Mesothelial cell of epicardium (in vitro differentiated cells): Measurements from ENCODE around the gene MED13L. TPM values are rescaled to one million over a fixed set of nuclear protein-coding genes. Genes with fewer than 3 reads are reported as not detected.

ENCODE experiments used
- DNase-seq, 2 experiments: peaks; one replicate each; pipeline ENCODE4 v3.0.0; 2021; ENCODE audit warnings: low spot score in 2 of 2; ENCODE audit not compliant: unreplicated experiment in 2 of 2
- H3K27ac Mint-ChIP-seq: 2 replicates; pipeline ENCODE4 v1.8.0; 2021; ENCODE audit warnings: mixed read lengths
- H3K27me3 Mint-ChIP-seq: 2 replicates; pipeline ENCODE4 v1.8.0; 2021; ENCODE audit warnings: low read depth, mixed read lengths
- H3K36me3 Mint-ChIP-seq: 2 replicates; pipeline ENCODE4 v1.8.0; 2021; ENCODE audit warnings: mixed read lengths
- H3K4me1 Mint-ChIP-seq: 2 replicates; pipeline ENCODE4 v1.8.0; 2021; ENCODE audit warnings: mixed read lengths
- H3K4me3 Mint-ChIP-seq: 2 replicates; pipeline ENCODE4 v1.8.0; 2021; ENCODE audit warnings: mild to moderate bottlenecking, moderate library complexity, mixed read lengths
- H3K9me3 Mint-ChIP-seq: 2 replicates; pipeline ENCODE4 v1.8.0; 2021; ENCODE audit warnings: mixed read lengths
- total RNA-seq: library from RNA; stranded (reverse); gene quantifications from 3 replicates; pipeline ENCODE4 v1.2.1, GENCODE V29; 2021
- TF ChIP-seq, protein P1 (sequence below): fragments of 200-600 bp; sonication (generic); IDR thresholded peaks from one replicate; pipeline ENCODE4 v1.5.0; 2021; ENCODE audit warnings: antibody characterized with exemption; ENCODE audit not compliant: unreplicated experiment

Gene MED13L
- total RNA-seq = 174 to 179 TPM (median 178 TPM) in 3 replicates

DNA sequence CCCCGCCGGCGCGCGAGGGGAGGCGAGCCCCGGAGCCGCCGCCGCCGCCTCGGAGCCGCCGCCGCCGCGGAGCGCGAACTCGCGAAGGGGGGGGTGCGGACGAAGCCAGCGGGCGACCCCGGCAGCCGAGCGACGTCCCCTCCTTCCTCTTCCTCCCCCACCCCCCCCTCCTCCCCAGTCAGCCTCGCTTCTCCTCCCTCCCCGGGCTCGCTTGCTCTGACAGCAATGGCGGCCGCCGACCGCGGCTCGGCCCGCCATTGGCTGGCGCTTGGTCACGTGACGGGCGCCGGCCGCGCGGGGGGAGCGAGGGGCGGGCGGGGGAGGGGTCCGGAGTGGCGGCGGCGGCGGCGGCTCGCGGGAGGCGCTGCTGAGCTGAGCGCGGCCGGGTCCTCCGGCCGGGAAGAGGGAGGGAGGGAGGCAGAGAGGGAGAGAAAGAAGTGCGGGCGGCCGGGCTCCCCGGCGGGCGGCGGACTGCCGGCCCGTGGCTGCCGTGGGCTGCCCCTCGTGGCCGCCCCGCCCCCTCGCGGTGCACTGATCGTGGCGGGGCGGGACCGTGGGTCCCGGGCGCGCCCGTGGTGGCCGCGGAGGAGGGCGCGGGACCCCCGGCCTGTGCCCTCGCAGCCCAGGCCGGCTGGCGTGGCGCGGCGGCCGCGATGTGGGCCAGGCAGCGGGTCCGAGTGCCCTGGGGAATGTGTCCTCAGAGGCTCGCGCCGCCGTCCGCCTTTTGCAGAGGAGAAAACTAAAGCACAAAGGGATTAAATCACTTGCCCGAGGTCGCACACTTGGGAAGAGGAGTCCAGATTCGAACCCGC, at the start of gene MED13L:
TSS of gene MED13L (minus strand) at position 227 of the 812 bp plus-strand sequence. CDS start 562 bp downstream, outside the sequence.
- Mint-ChIP-seq H3K4me3 (peak within 1 kb of the TSS; percentile 93), H3K36me3 (no peaks in the 10 kb centered on the region), H3K9me3 (no peaks in the 10 kb centered on the region), H3K27me3 (peaks cover 2% of the 10 kb centered on the region), H3K27ac (peak within 1 kb of the TSS; percentile 96), H3K4me1 (peaks cover 36% of the 10 kb centered on the region)
- TF ChIP-seq, protein P1, sequence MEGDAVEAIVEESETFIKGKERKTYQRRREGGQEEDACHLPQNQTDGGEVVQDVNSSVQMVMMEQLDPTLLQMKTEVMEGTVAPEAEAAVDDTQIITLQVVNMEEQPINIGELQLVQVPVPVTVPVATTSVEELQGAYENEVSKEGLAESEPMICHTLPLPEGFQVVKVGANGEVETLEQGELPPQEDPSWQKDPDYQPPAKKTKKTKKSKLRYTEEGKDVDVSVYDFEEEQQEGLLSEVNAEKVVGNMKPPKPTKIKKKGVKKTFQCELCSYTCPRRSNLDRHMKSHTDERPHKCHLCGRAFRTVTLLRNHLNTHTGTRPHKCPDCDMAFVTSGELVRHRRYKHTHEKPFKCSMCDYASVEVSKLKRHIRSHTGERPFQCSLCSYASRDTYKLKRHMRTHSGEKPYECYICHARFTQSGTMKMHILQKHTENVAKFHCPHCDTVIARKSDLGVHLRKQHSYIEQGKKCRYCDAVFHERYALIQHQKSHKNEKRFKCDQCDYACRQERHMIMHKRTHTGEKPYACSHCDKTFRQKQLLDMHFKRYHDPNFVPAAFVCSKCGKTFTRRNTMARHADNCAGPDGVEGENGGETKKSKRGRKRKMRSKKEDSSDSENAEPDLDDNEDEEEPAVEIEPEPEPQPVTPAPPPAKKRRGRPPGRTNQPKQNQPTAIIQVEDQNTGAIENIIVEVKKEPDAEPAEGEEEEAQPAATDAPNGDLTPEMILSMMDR = peak; percentile 24
- peak; percentile 88 to 89 for DNase-seq

DNA sequence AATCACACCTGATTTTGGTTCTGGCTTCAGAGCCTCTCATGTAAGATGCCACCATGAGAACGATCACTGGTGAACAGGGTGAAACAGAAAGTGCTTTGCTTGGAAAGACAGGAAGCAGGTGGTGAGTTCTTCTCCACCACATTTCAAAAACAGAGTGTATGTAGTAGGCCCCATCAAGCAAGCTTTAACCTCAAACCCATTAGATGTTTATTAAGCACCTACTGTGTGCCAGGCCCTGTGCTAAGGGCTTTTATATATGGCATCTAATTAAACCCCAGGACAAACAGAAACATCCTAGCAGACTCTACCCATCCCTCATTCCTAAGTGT, 47.8 kb upstream of the MED13L start:
- no peak overlapping the region for H3K4me3 Mint-ChIP-seq
- no peaks in the 10 kb centered on the region for H3K36me3 Mint-ChIP-seq
- H3K27ac Mint-ChIP-seq = no peak overlapping the region
- TF ChIP-seq, protein P1 = no peak
- no peaks in the 10 kb centered on the region for H3K27me3 Mint-ChIP-seq
- H3K9me3 Mint-ChIP-seq = peaks cover 12% of the 10 kb centered on the region
- no peak for DNase-seq
- peaks cover 5% of the 10 kb centered on the region for H3K4me1 Mint-ChIP-seq

DNA sequence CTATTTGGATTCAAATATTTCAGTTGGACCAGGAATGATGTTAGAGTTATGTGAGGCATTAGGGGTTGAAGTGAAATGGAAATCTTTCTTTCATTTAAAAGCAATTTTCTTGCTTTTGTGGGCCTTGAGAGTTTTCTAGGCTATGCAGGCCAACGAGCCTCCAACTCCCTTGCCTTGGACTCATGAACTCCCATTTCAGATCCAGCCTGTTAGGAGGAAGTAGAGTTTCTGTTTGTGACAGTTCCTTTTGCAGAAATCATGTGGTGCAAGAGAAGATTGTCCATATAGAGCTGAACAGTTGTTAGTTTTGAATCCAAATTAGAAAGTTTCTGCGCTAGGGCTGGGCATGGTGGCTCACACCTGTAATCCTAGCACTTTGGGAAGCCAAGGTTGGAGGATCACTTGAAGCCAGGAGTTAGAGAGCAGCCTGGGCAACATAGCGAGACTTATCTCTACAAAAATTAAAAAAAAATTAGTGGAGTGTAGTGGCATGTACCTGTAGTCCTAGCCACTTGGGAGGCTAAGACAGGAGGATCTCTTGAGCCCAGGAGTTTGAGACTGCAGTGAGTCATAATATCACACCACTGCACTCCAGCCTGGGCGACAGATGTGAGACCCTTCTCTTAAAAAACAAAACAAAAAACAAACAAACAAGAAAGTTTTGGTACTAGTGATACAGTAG, 47.3 kb upstream of the MED13L start:
- H3K4me3 Mint-ChIP-seq = no peak overlapping the region
- no peaks in the 10 kb centered on the region for H3K27me3 Mint-ChIP-seq
- no peaks in the 10 kb centered on the region for H3K36me3 Mint-ChIP-seq
- peaks cover 10% of the 10 kb centered on the region for H3K4me1 Mint-ChIP-seq
- no peak for DNase-seq
- peaks cover 12% of the 10 kb centered on the region for H3K9me3 Mint-ChIP-seq
- H3K27ac Mint-ChIP-seq = no peak overlapping the region
- TF ChIP-seq, protein P1 = no peak

GRCh38 chr12:116323406-116324386, 46.2 kb upstream of the MED13L start:
- no peak overlapping the region for H3K4me3 Mint-ChIP-seq
- TF ChIP-seq, protein P1 = no peak
- no peaks in the 10 kb centered on the region for H3K36me3 Mint-ChIP-seq
- DNase-seq = no peak
- H3K27me3 Mint-ChIP-seq = no peaks in the 10 kb centered on the region
- H3K27ac Mint-ChIP-seq = no peak overlapping the region
- H3K4me1 Mint-ChIP-seq = peaks cover 21% of the 10 kb centered on the region
- H3K9me3 Mint-ChIP-seq = peaks cover 12% of the 10 kb centered on the region

- peaks cover 28% of the 10 kb centered on the region for H3K4me1 Mint-ChIP-seq
- DNase-seq = no peak
- H3K27me3 Mint-ChIP-seq = no peaks in the 10 kb centered on the region
- H3K27ac Mint-ChIP-seq = no peak overlapping the region
- TF ChIP-seq, protein P1 = no peak
- no peaks in the 10 kb centered on the region for H3K36me3 Mint-ChIP-seq
- H3K9me3 Mint-ChIP-seq = no peaks in the 10 kb centered on the region
- H3K4me3 Mint-ChIP-seq = no peak overlapping the region
These were observed 44.4 kb upstream of the MED13L start for GRCh38 chr12:116321913-116322312.
